Measurements from ENCODE around the gene WWOX.

- TF ChIP-seq CTCF (conservative IDR thresholded peaks at IDR 0.05 in 1 of 2, IDR thresholded peaks at IDR 0.05 in 1 of 2; ENCODE audit: extremely low read depth in 1 of 2, insufficient read depth in 1 of 2, low read depth in 1 of 2, low read length in 2 of 2) (no peak), EZH2 (IDR thresholded peaks at IDR 0.05; ENCODE audit: borderline replicate concordance, low read length) (no peak)
Measured at GRCh38 chr16:78198288-78198687, 98.8 kb downstream of the WWOX start.

Data from mammary epithelial cell (primary cell).